Progenitor cell of endocrine pancreas (in vitro differentiated cells): ENCODE data around the gene SLC6A12. TPM values are rescaled to one million over a fixed set of nuclear protein-coding genes. Genes with fewer than 3 reads are reported as not detected.

Experiments
- DNase-seq: peaks from one replicate; pipeline ENCODE4 v3.0.0; 2021; ENCODE audit warnings: low spot score; ENCODE audit not compliant: unreplicated experiment
- H3K27ac Mint-ChIP-seq: 2 replicates; pipeline ENCODE4 v1.8.0; 2021; ENCODE audit warnings: mild to moderate bottlenecking, moderate library complexity, mixed read lengths
- H3K27me3 Mint-ChIP-seq: 2 replicates; pipeline ENCODE4 v1.8.0; 2021; ENCODE audit warnings: mixed read lengths
- H3K36me3 Mint-ChIP-seq: 2 replicates; pipeline ENCODE4 v1.8.0; 2022; ENCODE audit warnings: mixed read lengths; ENCODE audit not compliant: insufficient read depth
- H3K4me1 Mint-ChIP-seq: 2 replicates; pipeline ENCODE4 v1.8.0; 2021; ENCODE audit warnings: low read depth, mixed read lengths
- H3K4me3 Mint-ChIP-seq: 2 replicates; pipeline ENCODE4 v1.8.0; 2021; ENCODE audit warnings: low read depth, mild to moderate bottlenecking, moderate library complexity, mixed read lengths
- H3K9me3 Mint-ChIP-seq: 2 replicates; pipeline ENCODE4 v1.8.0; 2021; ENCODE audit warnings: low read depth, mixed read lengths
- total RNA-seq: library from RNA; stranded (reverse); gene quantifications from 2 replicates; pipeline ENCODE4 v1.2.1, GENCODE V29; 2021
- TF ChIP-seq, protein P1 (sequence below): fragments of 200-600 bp; sonication (generic); IDR thresholded peaks from one replicate; pipeline ENCODE4 v1.5.0; 2021; ENCODE audit warnings: antibody characterized with exemption, mild to moderate bottlenecking; ENCODE audit not compliant: unreplicated experiment

The SLC6A12 gene
- total RNA-seq, 1 donor from 2014 or later = 3.1 TPM

DNA sequence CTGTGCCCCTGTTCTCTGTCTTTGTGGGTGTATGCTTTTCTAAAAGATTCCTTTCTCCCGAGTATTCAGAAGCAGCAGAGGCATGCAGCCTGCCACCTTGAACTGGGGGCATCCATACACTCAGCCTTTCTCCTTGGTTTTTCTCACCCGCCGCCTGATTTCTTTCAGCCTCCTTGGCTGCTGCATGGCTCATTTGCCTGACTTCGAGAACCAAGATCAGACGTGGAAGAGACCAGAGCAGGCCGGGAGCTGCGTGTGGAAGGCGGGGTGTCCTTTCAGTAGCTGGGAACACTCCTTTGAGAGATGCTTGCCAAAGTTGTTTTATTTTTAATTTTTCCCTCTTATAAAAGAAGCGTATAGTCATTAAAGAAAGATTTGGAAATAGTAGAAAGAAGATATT is 53.1 kb downstream of the SLC6A12 start:
- Mint-ChIP-seq H3K27me3 (peaks cover 49% of the 10 kb centered on the region), H3K9me3 (no peaks in the 10 kb centered on the region), H3K4me3 (no peak overlapping the region), H3K36me3 (no peaks in the 10 kb centered on the region), H3K4me1 (peaks cover 4% of the 10 kb centered on the region), H3K27ac (no peak overlapping the region)
- TF ChIP-seq, protein P1, sequence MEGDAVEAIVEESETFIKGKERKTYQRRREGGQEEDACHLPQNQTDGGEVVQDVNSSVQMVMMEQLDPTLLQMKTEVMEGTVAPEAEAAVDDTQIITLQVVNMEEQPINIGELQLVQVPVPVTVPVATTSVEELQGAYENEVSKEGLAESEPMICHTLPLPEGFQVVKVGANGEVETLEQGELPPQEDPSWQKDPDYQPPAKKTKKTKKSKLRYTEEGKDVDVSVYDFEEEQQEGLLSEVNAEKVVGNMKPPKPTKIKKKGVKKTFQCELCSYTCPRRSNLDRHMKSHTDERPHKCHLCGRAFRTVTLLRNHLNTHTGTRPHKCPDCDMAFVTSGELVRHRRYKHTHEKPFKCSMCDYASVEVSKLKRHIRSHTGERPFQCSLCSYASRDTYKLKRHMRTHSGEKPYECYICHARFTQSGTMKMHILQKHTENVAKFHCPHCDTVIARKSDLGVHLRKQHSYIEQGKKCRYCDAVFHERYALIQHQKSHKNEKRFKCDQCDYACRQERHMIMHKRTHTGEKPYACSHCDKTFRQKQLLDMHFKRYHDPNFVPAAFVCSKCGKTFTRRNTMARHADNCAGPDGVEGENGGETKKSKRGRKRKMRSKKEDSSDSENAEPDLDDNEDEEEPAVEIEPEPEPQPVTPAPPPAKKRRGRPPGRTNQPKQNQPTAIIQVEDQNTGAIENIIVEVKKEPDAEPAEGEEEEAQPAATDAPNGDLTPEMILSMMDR = no peak
- no peak for DNase-seq

DNA sequence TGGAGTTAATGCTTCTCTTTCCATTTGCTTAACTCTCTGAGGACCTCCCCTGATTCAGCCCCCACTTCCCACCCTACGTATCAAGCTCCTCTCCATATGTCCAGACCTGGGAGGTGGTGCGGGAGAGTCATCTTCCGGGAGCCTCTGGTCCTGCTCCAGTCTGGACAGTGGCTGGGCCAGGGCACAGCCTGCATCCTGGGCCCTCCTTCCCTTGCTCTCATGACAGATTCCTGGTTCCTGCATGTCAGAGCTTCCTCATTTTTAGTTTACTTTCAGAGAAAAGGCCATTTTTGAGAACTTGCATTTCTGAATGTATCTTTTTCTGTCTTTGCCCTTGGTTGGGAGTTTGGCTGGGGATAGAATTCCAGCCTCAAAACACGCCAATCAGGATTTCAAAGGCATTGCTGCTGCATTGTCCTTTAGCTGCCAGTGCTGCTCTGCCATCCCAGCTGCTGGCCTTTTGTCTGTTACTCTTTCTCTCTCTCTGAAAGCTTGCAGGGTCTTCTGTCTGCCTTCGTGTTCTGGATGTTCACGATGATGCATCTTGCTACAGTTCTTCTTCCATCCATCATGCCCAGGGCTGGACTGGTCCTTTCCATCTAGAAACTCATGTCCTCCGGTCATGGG is 54.7 kb downstream of the SLC6A12 start:
- peaks cover 42% of the 10 kb centered on the region for H3K27me3 Mint-ChIP-seq
- H3K27ac Mint-ChIP-seq = no peak overlapping the region
- peaks cover under 1% of the 10 kb centered on the region for H3K4me1 Mint-ChIP-seq
- TF ChIP-seq, protein P1 = no peak
- H3K9me3 Mint-ChIP-seq = no peaks in the 10 kb centered on the region
- no peak for DNase-seq
- H3K4me3 Mint-ChIP-seq = no peak overlapping the region
- H3K36me3 Mint-ChIP-seq = no peaks in the 10 kb centered on the region

DNA sequence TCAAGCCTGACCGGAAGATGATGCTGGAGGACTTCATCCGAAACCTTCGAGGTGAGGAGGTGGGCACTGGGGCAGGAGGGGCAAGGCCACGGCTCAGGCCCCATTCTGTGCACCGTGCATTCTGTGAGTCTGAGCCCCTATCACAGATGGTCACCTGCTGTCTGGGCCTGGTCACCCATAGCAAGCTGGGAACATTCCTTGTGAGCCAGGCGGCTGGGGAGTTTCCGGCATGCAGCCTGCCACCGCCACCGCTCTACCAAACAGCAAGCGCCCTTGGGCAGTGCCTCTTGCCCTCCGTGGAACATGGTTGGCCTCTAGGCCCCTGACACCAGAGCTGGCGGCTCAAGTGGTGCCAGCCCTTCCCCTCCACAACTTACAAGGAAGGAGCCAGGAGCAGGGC is 56.3 kb downstream of the SLC6A12 start:
- Mint-ChIP-seq H3K27me3 (peaks cover 47% of the 10 kb centered on the region), H3K4me3 (no peak overlapping the region), H3K4me1 (no peaks in the 10 kb centered on the region), H3K36me3 (no peaks in the 10 kb centered on the region), H3K9me3 (no peaks in the 10 kb centered on the region), H3K27ac (no peak overlapping the region)
- DNase-seq = no peak
- TF ChIP-seq, protein P1 = no peak

DNA sequence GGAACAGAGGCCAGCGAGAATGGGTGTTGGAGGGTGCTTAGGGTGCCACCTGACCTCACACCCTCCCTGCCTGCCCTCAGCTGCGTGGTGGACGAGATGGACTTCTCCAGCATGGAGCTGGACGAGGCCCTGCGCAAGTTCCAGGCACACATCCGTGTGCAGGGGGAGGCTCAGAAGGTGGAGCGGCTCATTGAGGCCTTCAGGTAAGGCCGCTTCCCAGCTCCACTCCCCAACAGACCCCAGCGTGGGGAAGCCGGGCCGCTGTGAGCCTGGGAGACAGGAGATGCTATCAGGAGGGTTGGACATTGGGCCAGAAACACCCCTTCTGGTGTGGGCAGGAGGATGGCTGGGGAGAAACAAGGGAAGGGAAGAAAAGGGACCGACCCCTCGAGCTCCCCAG is 57.0 kb downstream of the SLC6A12 start:
- H3K4me3 Mint-ChIP-seq = no peak overlapping the region
- H3K4me1 Mint-ChIP-seq = no peaks in the 10 kb centered on the region
- H3K36me3 Mint-ChIP-seq = no peaks in the 10 kb centered on the region
- H3K27ac Mint-ChIP-seq = no peak overlapping the region
- no peaks in the 10 kb centered on the region for H3K9me3 Mint-ChIP-seq
- TF ChIP-seq, protein P1 = no peak
- H3K27me3 Mint-ChIP-seq = peaks cover 48% of the 10 kb centered on the region
- DNase-seq = no peak

DNA sequence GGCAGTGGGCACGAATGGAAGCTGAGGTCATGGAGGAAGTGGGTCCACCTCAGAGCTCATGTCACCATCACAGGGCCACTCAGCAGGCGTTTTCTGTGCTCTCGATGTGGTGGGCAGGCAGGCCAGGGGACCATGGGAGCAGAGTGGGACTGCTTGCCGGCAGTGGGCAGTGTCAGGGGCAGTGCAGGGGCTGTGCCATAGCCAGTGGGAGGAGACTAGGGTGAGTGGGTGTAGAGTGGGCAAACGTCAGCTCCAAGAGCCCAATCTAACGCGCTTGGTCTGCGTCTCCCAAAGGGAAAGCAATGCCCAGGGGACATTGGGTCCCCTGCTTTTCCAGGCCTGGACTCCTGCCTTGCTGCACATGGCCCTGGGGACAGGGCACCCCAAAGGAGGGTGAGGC is 58.3 kb downstream of the SLC6A12 start:
- H3K9me3 Mint-ChIP-seq = no peaks in the 10 kb centered on the region
- no peak for DNase-seq
- H3K4me1 Mint-ChIP-seq = no peaks in the 10 kb centered on the region
- H3K36me3 Mint-ChIP-seq = no peaks in the 10 kb centered on the region
- peaks cover 46% of the 10 kb centered on the region for H3K27me3 Mint-ChIP-seq
- H3K4me3 Mint-ChIP-seq = no peak overlapping the region
- TF ChIP-seq, protein P1 = no peak
- H3K27ac Mint-ChIP-seq = no peak overlapping the region
